HepG2 (cell line): ENCODE results near the gene TJAP1. TPM values are rescaled to one million over a fixed set of nuclear protein-coding genes. Genes with fewer than 3 reads are reported as not detected.

Experiments used
- CBX5 ChIP-seq: sonication (generic); formaldehyde crosslinking; IDR thresholded peaks from 2 replicates; pipeline ENCODE4 v1.4.0; 2020; ENCODE audit warnings: missing genetic modification reagents, borderline replicate concordance
- GATAD1 ChIP-seq: IDR thresholded peaks from 2 replicates; pipeline ENCODE4 v1.6.1; 2016; ENCODE audit warnings: missing genetic modification reagents, missing compliant biosample characterization
- HNRNPLL ChIP-seq: fragments of 200-400 bp; formaldehyde crosslinking; IDR thresholded peaks from 2 replicates; pipeline ENCODE4 v1.6.1; 2017; ENCODE audit warnings: mild to moderate bottlenecking, low read depth, low read length; ENCODE audit not compliant: poor library complexity, severe bottlenecking
- MTF2 ChIP-seq: sonication (generic); formaldehyde crosslinking; IDR thresholded peaks from 2 replicates; pipeline ENCODE4 v1.5.0; 2020; ENCODE audit warnings: missing genetic modification reagents, borderline replicate concordance
- NFE2 ChIP-seq: sonication (generic); formaldehyde crosslinking; IDR thresholded peaks from 2 replicates; pipeline ENCODE4 v1.4.0; 2020; ENCODE audit warnings: missing genetic modification reagents
- SALL1 ChIP-seq: sonication (generic); formaldehyde crosslinking; IDR thresholded peaks from 2 replicates; pipeline ENCODE4 v1.8.0; 2022; ENCODE audit warnings: mild to moderate bottlenecking, missing genetic modification reagents
- TOPORS ChIP-seq: sonication (generic); formaldehyde crosslinking; IDR thresholded peaks from 2 replicates; pipeline ENCODE4 v1.8.0; 2023; ENCODE audit warnings: mild to moderate bottlenecking, missing genetic modification reagents
- ZBTB42 ChIP-seq: sonication (generic); formaldehyde crosslinking; IDR thresholded peaks from 2 replicates; pipeline ENCODE4 v1.5.0; 2020; ENCODE audit warnings: mild to moderate bottlenecking, missing genetic modification reagents
- ZNF263 ChIP-seq: sonication (generic); formaldehyde crosslinking; IDR thresholded peaks from 2 replicates; pipeline ENCODE4 v1.4.0; 2020; ENCODE audit warnings: missing genetic modification reagents
- ZNF451 ChIP-seq: sonication (generic); formaldehyde crosslinking; IDR thresholded peaks from 2 replicates; pipeline ENCODE4 v1.5.0; 2020; ENCODE audit warnings: mild to moderate bottlenecking, missing genetic modification reagents
- ZNF569 ChIP-seq: sonication (generic); formaldehyde crosslinking; IDR thresholded peaks from 2 replicates; pipeline ENCODE4 v1.5.0; 2020; ENCODE audit warnings: mild to moderate bottlenecking, missing genetic modification reagents, moderate library complexity, borderline replicate concordance
- ZNF605 ChIP-seq: sonication (generic); formaldehyde crosslinking; IDR thresholded peaks from 2 replicates; pipeline ENCODE4 v1.8.0; 2022; ENCODE audit warnings: mild to moderate bottlenecking, missing genetic modification reagents
- ZNF629 ChIP-seq: sonication (generic); formaldehyde crosslinking; conservative IDR thresholded peaks from 2 replicates; pipeline ENCODE4 v1.5.0; 2020; ENCODE audit warnings: missing genetic modification reagents
- ZNF790 ChIP-seq: sonication (generic); formaldehyde crosslinking; IDR thresholded peaks from 2 replicates; pipeline ENCODE4 v1.8.0; 2022; ENCODE audit warnings: missing genetic modification reagents, mild to moderate bottlenecking, borderline replicate concordance
- ZNF891 ChIP-seq: sonication (generic); formaldehyde crosslinking; IDR thresholded peaks from 2 replicates; pipeline ENCODE4 v1.5.0; 2020; ENCODE audit warnings: mild to moderate bottlenecking, missing genetic modification reagents
- polyA plus RNA-seq, 8 experiments: library from polyadenylated mRNA; depleted of rRNA in 3 of 8; stranded (reverse) in 7 of 8; unstranded in 1 of 8; fragments of >200 nt; fragmentation: Illumina TruSeq in 4 of 8; extraction: Trizol in 4 of 8; gene quantifications; 2 replicates each; pipeline versions ENCODE4 v1.2.1 to v1.2.3, GENCODE V29; 2011 to 2016; ENCODE audit warnings: low read depth in 4 of 8, missing spikeins in 1 of 8, mixed read lengths in 1 of 8; ENCODE audit not compliant: insufficient read depth in 1 of 8
- total RNA-seq, 5 experiments: library from RNA; depleted of rRNA; stranded (reverse); fragments of >200 nt; fragmentation: Illumina TruSeq; extraction: Trizol; gene quantifications; 2 replicates each; pipeline ENCODE4 v1.2.3, GENCODE V29; 2016; ENCODE audit warnings: low read depth in 1 of 5
- TF ChIP-seq, protein P1 (sequence below): sonication (generic); formaldehyde crosslinking; IDR thresholded peaks from 2 replicates; pipeline ENCODE4 v1.4.0; 2020; ENCODE audit warnings: missing genetic modification reagents, borderline replicate concordance
- TF ChIP-seq, protein P2 (sequence below): sonication (generic); formaldehyde crosslinking; IDR thresholded peaks from 2 replicates; pipeline ENCODE4 v1.9.0; 2021; ENCODE audit warnings: missing genetic modification reagents, borderline replicate concordance
- TF ChIP-seq, protein P3 (sequence below): sonication (generic); formaldehyde crosslinking; IDR thresholded peaks from 2 replicates; pipeline ENCODE4 v1.5.0; 2020; ENCODE audit warnings: missing genetic modification reagents
- TF ChIP-seq, protein P4 (sequence below): sonication (generic); formaldehyde crosslinking; IDR thresholded peaks from 2 replicates; pipeline ENCODE4 v1.5.0; 2020; ENCODE audit warnings: missing genetic modification reagents
- TF ChIP-seq, protein P5 (sequence below): sonication (generic); formaldehyde crosslinking; IDR thresholded peaks from 2 replicates; pipeline ENCODE4 v1.4.0; 2020; ENCODE audit warnings: missing genetic modification reagents

Gene TJAP1
- total and polyA plus RNA-seq, 2 of the 13 experiments (the other 11 are each of a cell fraction or from before 2014, with no cell fraction given) = 15.7 to 41.6 TPM

DNA sequence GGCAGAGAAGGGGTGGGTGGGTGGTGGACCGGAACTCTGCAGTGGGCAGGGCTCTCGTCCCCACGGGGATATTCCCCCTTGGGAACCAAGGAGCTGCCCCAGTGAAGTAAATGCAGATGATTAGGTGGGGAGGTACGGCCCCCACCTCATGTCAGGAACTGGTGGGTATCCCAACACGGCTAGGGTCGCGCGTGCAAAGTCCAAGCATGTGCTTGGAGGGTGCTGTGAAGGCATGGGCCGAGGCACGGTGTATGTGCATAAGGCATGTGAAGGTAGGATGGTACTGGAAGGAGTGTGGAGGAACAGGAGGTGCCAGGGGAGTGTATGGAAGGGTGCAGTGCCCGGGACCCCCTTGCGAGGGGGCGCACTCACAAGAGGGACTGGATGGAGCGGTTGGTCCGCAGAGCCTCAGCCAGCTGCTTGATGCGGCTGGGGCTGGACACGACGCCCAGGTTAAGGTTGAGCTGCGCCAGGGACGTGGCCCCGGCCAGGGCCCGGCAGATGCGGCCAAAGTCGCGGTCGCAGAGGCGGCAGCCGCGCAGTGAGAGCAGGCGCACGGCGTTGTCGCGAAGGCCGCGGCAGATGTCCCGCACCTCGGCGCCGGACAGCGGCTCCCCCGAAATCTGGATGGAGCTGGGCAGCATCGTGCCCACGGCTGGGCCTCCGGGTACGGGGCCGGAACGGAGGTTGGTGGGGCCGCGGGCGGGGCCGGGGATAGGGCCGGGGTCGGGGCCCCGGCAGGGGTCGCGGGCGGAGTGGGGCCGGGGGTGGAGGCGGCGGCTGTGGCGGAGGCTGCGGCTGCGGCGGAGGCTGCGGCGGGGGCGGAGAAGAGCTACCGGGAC, 32.0 kb downstream of the TJAP1 start (continued):
- TF ChIP-seq, protein P1, sequence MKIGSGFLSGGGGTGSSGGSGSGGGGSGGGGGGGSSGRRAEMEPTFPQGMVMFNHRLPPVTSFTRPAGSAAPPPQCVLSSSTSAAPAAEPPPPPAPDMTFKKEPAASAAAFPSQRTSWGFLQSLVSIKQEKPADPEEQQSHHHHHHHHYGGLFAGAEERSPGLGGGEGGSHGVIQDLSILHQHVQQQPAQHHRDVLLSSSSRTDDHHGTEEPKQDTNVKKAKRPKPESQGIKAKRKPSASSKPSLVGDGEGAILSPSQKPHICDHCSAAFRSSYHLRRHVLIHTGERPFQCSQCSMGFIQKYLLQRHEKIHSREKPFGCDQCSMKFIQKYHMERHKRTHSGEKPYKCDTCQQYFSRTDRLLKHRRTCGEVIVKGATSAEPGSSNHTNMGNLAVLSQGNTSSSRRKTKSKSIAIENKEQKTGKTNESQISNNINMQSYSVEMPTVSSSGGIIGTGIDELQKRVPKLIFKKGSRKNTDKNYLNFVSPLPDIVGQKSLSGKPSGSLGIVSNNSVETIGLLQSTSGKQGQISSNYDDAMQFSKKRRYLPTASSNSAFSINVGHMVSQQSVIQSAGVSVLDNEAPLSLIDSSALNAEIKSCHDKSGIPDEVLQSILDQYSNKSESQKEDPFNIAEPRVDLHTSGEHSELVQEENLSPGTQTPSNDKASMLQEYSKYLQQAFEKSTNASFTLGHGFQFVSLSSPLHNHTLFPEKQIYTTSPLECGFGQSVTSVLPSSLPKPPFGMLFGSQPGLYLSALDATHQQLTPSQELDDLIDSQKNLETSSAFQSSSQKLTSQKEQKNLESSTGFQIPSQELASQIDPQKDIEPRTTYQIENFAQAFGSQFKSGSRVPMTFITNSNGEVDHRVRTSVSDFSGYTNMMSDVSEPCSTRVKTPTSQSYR (CRISPR knock-in tag) = 0 out of 2 replicates have a peak, but pooled peaks have one; percentile 31
- TF ChIP-seq CBX5 (peak; percentile 17; the same call in 1 of the 2 replicates), TOPORS (peak; percentile 17; the same call in 1 of the 2 replicates), GATAD1 (CRISPR knock-in tag) (peak; percentile 49; the same call in 1 of the 2 replicates), ZNF263 (CRISPR knock-in tag) (peak; percentile 30; the same call in 1 of the 2 replicates), ZNF629 (0 out of 2 replicates have a peak, but pooled peaks have one; percentile 6), ZNF605 (peak; percentile 17; the same call in 1 of the 2 replicates), ZBTB42 (CRISPR knock-in tag) (0 out of 2 replicates have a peak, but pooled peaks have one; percentile 43), ZNF891 (peak; percentile 66), HNRNPLL (peak; percentile 95), ZNF569 (0 out of 2 replicates have a peak, but pooled peaks have one; percentile 36), ZNF451 (peak; percentile 57), NFE2 (CRISPR knock-in tag) (no peak; the same call in 1 of the 2 replicates), SALL1 (CRISPR knock-in tag) (no peak; the same call in none of the 2 replicates), MTF2 (CRISPR knock-in tag) (peak; percentile 83; the same call in 1 of the 2 replicates), ZNF790 (no peak)
- TF ChIP-seq, protein P2, sequence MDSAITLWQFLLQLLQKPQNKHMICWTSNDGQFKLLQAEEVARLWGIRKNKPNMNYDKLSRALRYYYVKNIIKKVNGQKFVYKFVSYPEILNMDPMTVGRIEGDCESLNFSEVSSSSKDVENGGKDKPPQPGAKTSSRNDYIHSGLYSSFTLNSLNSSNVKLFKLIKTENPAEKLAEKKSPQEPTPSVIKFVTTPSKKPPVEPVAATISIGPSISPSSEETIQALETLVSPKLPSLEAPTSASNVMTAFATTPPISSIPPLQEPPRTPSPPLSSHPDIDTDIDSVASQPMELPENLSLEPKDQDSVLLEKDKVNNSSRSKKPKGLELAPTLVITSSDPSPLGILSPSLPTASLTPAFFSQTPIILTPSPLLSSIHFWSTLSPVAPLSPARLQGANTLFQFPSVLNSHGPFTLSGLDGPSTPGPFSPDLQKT (CRISPR knock-in tag) = no peak
- TF ChIP-seq, protein P3, sequence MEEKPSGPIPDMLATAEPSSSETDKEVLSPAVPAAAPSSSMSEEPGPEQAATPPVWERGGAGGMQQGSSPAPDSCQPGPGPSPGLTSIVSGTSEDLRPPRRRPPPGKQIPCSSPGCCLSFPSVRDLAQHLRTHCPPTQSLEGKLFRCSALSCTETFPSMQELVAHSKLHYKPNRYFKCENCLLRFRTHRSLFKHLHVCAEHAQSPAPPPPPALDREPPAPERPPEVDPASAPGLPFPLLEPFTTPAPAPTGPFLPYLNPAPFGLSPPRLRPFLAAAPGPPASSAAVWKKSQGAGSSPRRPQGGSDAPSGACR (CRISPR knock-in tag) = peak; percentile 23; the same call in 1 of the 2 replicates
- TF ChIP-seq, protein P4, sequence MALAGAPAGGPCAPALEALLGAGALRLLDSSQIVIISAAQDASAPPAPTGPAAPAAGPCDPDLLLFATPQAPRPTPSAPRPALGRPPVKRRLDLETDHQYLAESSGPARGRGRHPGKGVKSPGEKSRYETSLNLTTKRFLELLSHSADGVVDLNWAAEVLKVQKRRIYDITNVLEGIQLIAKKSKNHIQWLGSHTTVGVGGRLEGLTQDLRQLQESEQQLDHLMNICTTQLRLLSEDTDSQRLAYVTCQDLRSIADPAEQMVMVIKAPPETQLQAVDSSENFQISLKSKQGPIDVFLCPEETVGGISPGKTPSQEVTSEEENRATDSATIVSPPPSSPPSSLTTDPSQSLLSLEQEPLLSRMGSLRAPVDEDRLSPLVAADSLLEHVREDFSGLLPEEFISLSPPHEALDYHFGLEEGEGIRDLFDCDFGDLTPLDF (CRISPR knock-in tag) = no peak
- TF ChIP-seq, protein P5, sequence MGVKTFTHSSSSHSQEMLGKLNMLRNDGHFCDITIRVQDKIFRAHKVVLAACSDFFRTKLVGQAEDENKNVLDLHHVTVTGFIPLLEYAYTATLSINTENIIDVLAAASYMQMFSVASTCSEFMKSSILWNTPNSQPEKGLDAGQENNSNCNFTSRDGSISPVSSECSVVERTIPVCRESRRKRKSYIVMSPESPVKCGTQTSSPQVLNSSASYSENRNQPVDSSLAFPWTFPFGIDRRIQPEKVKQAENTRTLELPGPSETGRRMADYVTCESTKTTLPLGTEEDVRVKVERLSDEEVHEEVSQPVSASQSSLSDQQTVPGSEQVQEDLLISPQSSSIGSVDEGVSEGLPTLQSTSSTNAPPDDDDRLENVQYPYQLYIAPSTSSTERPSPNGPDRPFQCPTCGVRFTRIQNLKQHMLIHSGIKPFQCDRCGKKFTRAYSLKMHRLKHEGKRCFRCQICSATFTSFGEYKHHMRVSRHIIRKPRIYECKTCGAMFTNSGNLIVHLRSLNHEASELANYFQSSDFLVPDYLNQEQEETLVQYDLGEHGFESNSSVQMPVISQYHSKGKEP = no peak
